Adrenal gland (tissue), 19 donors: Measurements from ENCODE around the gene DHRS4L2. TPM values are rescaled to one million over a fixed set of nuclear protein-coding genes. Genes with fewer than 3 reads are reported as not detected.
"Not testable (repeated sequence)": the region's sequence is repeated elsewhere in the genome, so short reads cannot be mapped to it uniquely, and the experiment has no call there.

Source experiments
- DNase-seq, 7 donors: peaks; one replicate each; pipeline ENCODE4 v3.0.0-alpha.2; 2019 to 2020
- H3K27ac ChIP-seq, 5 donors: fragments of 200-600 bp; sonication (generic) in 4 of 5; 1 replicate in 3 of 5; 2 replicates in 2 of 5; pipeline versions ENCODE4 v1.5.1 to v1.8.0; 2016 to 2020; ENCODE audit warnings: mild to moderate bottlenecking in 1 of 5
- H3K27me3 ChIP-seq: fragments of 200-600 bp; 2 replicates; pipeline ENCODE4 v1.8.0; 2021
- H3K36me3 ChIP-seq, 2 donors: fragments of 200-600 bp; replicated peaks in 1 of 2; 1 replicate in 1 of 2; 2 replicates in 1 of 2; pipeline versions ENCODE4 v1.5.1 to v1.8.0; 2018 to 2022
- H3K4me1 ChIP-seq, 2 donors: fragments of 200-600 bp; replicated peaks in 1 of 2; 1 replicate in 1 of 2; 2 replicates in 1 of 2; pipeline versions ENCODE4 v1.5.1 to v1.8.0; 2018 to 2021
- H3K4me3 ChIP-seq, 4 donors: fragments of 200-600 bp; sonication (generic) in 3 of 4; one replicate each; pipeline ENCODE4 v1.5.1; 2016 to 2018
- H3K9me3 ChIP-seq, 3 donors: fragments of 200-600 bp; sonication (generic) in 1 of 3; replicated peaks in 1 of 3; 1 replicate in 2 of 3; 2 replicates in 1 of 3; pipeline versions ENCODE4 v1.5.1 to v1.8.0; 2016 to 2021
- CTCF ChIP-seq, 6 experiments: fragments of 450-650 bp in 4 of 6; fragments of 200-600 bp in 2 of 6; sonication (generic) in 1 of 6; IDR thresholded peaks; 1 replicate in 5 of 6; 2 replicates in 1 of 6; pipeline versions ENCODE4 v1.5.1 to v1.8.0; 2016 to 2021; ENCODE audit warnings: antibody characterized with exemption in 6 of 6, mild to moderate bottlenecking in 2 of 6, moderate library complexity in 1 of 6
- POLR2A ChIP-seq, 2 donors: fragments of 450-650 bp; IDR thresholded peaks; one replicate each; pipeline ENCODE4 v1.6.1; 2017; ENCODE audit warnings: antibody characterized with exemption in 2 of 2, mild to moderate bottlenecking in 2 of 2, moderate library complexity in 1 of 2
- WGBS, 4 donors: extraction: QIAGEN DNeasy Blood & Tissue Kit in 2 of 4; methylation state at CpG; one replicate each; pipeline versions ENCODE4 v1.1.5 to v1.1.7; 2013 to 2017; 5-methylcytosine and 5-hydroxymethylcytosine counted together
- intact Hi-C, 2 donors: fragments of 100-400 bp; cut with DNase I; formaldehyde crosslinking; loops; one replicate each; pipeline versions ENCODE4 v1.14.1 to v1.15.0; 2022 to 2023
- long read RNA-seq, 10 donors: library from polyadenylated mRNA in 3 of 10; unstranded in 2 of 10; stranded (forward) in 1 of 10; transcript quantifications; one replicate each; pipeline ENCODE4 v2.0.0 and lab custom pipeline, GENCODE V29; 2021 to 2026
- polyA plus RNA-seq, 3 donors: library from polyadenylated mRNA; stranded (reverse); fragments of 200-250 nt in 2 of 3; fragments of 350-450 nt in 1 of 3; fragmentation: Illumina TruSeq in 1 of 3; extraction: RNeasy Lipid Tissue Mini Kit (QIAGEN cat#74804) in 1 of 3; gene quantifications; one replicate each; pipeline ENCODE4 v1.2.3, GENCODE V29; 2013 to 2014
- total RNA-seq, 9 donors: library from RNA; depleted of rRNA in 4 of 9; stranded (reverse); fragments of >200 nt in 4 of 9; fragments of 120-200 nt in 1 of 9; fragmentation: NEBNext Ultra II Directional in 1 of 9; extraction: Animal tissue kit (Norgen Biotek cat#: 25700) in 1 of 9; gene quantifications; one replicate each; pipeline versions ENCODE4 v1.1.0 to v1.2.4, GENCODE V29; 2013 to 2023
- donor health status: healthy with polysubstance abuse.
- donor health status: Bipolar disorder and iron deficiency.
- donor health status: DM: yes; HTN: yes; CAD: no.
- donor health status: DM: no; HTN: no; CAD: no.
- donor health status: DM: no; HTN: no; CAD: no.
- donor health status: DM: yes; HTN: yes; CAD: no.

The DHRS4L2 gene
- total RNA-seq (10 to 100 TPM; 14.8 to 56.4 (median 33.5) TPM), polyA plus RNA-seq (10 to 100 TPM; 41.5 to 52.3 (median 45.7) TPM)
- long read RNA-seq, donor 1, transcript DHRS4L2-202 (5 exons, 1,117 nt) = major isoform, 7 of 7 reads
- long read RNA-seq, donor 1, partial matches to known transcripts = 0 of 7 reads
- long read RNA-seq, donor 1, other reads (novel, unspliced or antisense) = 0 of 7 reads
- long read RNA-seq, donor 2, partial matches to known transcripts = 11 of 12 reads
- long read RNA-seq, donor 2, other reads (novel, unspliced or antisense) = 0 of 12 reads
- long read RNA-seq, donor 3, partial matches to known transcripts = 0 of 1 reads
- long read RNA-seq, donor 3, other reads (novel, unspliced or antisense) = 0 of 1 reads
- long read RNA-seq, donor 4, transcript DHRS4L2-202 (5 exons, 1,117 nt) = major isoform, 17 of 32 reads
- long read RNA-seq, donor 4, partial matches to known transcripts = 4 of 32 reads
- long read RNA-seq, donor 4, other reads (novel, unspliced or antisense) = 11 of 32 reads
- long read RNA-seq, donor 5, transcript DHRS4L2-201 (8 exons, 1,370 nt) = minor isoform, 10 of 38 reads
- long read RNA-seq, donor 5, transcript DHRS4L2-202 (5 exons, 1,117 nt) = major isoform, 18 of 38 reads
- long read RNA-seq, donor 5, partial matches to known transcripts = 0 of 38 reads
- long read RNA-seq, donor 5, other reads (novel, unspliced or antisense) = 9 of 38 reads
- long read RNA-seq, donor 6, partial matches to known transcripts = 3 of 10 reads
- long read RNA-seq, donor 6, other reads (novel, unspliced or antisense) = 2 of 10 reads
- long read RNA-seq, donor 7, partial matches to known transcripts = 0 of 4 reads
- long read RNA-seq, donor 7, other reads (novel, unspliced or antisense) = 0 of 4 reads
- long read RNA-seq, donor 8, partial matches to known transcripts = 0 of 5 reads
- long read RNA-seq, donor 8, other reads (novel, unspliced or antisense) = 0 of 5 reads
- long read RNA-seq, donor 9, partial matches to known transcripts = 0 of 3 reads
- long read RNA-seq, donor 9, other reads (novel, unspliced or antisense) = 0 of 3 reads
- long read RNA-seq, donor 10, partial matches to known transcripts = 0 of 2 reads
- long read RNA-seq, donor 10, other reads (novel, unspliced or antisense) = 0 of 2 reads

- H3K9me3 ChIP-seq, H3K27me3 ChIP-seq, intact Hi-C loops, H3K36me3 ChIP-seq: not testable (repeated sequence)
- Histone ChIP-seq H3K4me1 (peaks cover 7 to 21% of the 10 kb centered on the region in 2 donors), H3K4me3 (peak within 1 kb of the TSS in 2 of 4 donors; percentile 19 to 61), H3K27ac (peak within 1 kb of the TSS in 3 of 5 donors; percentile 21 to 77 (median 68))
- peak; percentile 77 to 92 (median 88) for DNase-seq
- WGBS, 4 donors = 4 to 6% (median 5%) methylated on average over 20 to 40 of the region's 40 CpGs; no CpG with 5 or more reads in 1 of the 4 donors
- peak in 1 of 2 donors; percentile 45 for TF ChIP-seq POLR2A (IDR thresholded peaks at IDR 0.05)
Observed at GRCh38 chr14:23988607-23989363, at the start of gene DHRS4L2. DHRS4L2 (plus strand) TSS chr14:23988929; CDS start chr14:23988948, 19 bp downstream.

- intact Hi-C loops = no loop called here
- H3K27me3 ChIP-seq = no peaks in the 10 kb centered on the region
Observed at GRCh38 chr14:23939607-23940326, 49.0 kb upstream of the DHRS4L2 start.

GRCh38 chr14:23941230-23941629 lies 47.5 kb upstream of the DHRS4L2 start:
- 64 to 95% (median 68%) methylated on average over 3 of the region's 3 CpGs for WGBS, 4 donors
- TF ChIP-seq POLR2A (IDR thresholded peaks at IDR 0.05) (no peak), CTCF (IDR thresholded peaks at IDR 0.05) (no peak)
- Histone ChIP-seq H3K27me3 (no peaks in the 10 kb centered on the region), H3K27ac (no peak overlapping the region), H3K36me3 (no peaks in the 10 kb centered on the region), H3K4me3 (no peak overlapping the region), H3K4me1 (no peaks in the 10 kb centered on the region), H3K9me3 (no peaks in the 10 kb centered on the region)
- intact Hi-C loops = no loop called here
- DNase-seq = no peak

More at GRCh38 chr14:23939607-23940326, 49.0 kb upstream of the DHRS4L2 start:
- Histone ChIP-seq H3K36me3 (no peaks in the 10 kb centered on the region), H3K4me1 (no peaks in the 10 kb centered on the region), H3K27ac (no peak overlapping the region), H3K9me3 (no peaks in the 10 kb centered on the region), H3K4me3 (no peak overlapping the region)
- no peak for DNase-seq
- WGBS, 4 donors = 79 to 87% (median 82%) methylated on average over 3 of the region's 3 CpGs
- TF ChIP-seq POLR2A (IDR thresholded peaks at IDR 0.05) (no peak), CTCF (IDR thresholded peaks at IDR 0.05) (no peak)

GRCh38 chr14:23941669-23942068 lies 47.1 kb upstream of the DHRS4L2 start:
- no peaks in the 10 kb centered on the region for H3K4me1 ChIP-seq
- H3K36me3 ChIP-seq = no peaks in the 10 kb centered on the region
- intact Hi-C loops = no loop called here
- H3K27me3 ChIP-seq = no peaks in the 10 kb centered on the region
- no peak overlapping the region for H3K4me3 ChIP-seq
- H3K27ac ChIP-seq = no peak overlapping the region
- TF ChIP-seq POLR2A (IDR thresholded peaks at IDR 0.05) = no peak
- no peak for TF ChIP-seq CTCF (IDR thresholded peaks at IDR 0.05)
- no peak for DNase-seq
- H3K9me3 ChIP-seq = no peaks in the 10 kb centered on the region
